Esophagus squamous epithelium (tissue), 4 donors: ENCODE measurements around the gene MOK.

ENCODE experiments used
- CTCF ChIP-seq, 6 experiments: fragments of 450-650 bp in 4 of 6; fragments of 200-600 bp in 2 of 6; sonication (generic) in 2 of 6; IDR thresholded peaks; one replicate each; pipeline ENCODE4 v1.5.1; 2016 to 2019; ENCODE audit warnings: antibody characterized with exemption in 6 of 6, mild to moderate bottlenecking in 4 of 6, moderate library complexity in 4 of 6
- POLR2A ChIP-seq, 4 donors: fragments of 450-650 bp; IDR thresholded peaks; one replicate each; pipeline ENCODE4 v1.6.1; 2017; ENCODE audit warnings: antibody characterized with exemption in 4 of 4, mild to moderate bottlenecking in 4 of 4, moderate library complexity in 3 of 4

- TF ChIP-seq POLR2A (IDR thresholded peaks at IDR 0.05) = no peak
- no peak for TF ChIP-seq CTCF (IDR thresholded peaks at IDR 0.05)
Observed at GRCh38 chr14:102255401-102256190, 49.4 kb downstream of the MOK start.
